ENCODE measurements around the gene RGCC. TPM values are rescaled to one million over a fixed set of nuclear protein-coding genes. Genes with fewer than 3 reads are reported as not detected.

RGCC gene
- total and polyA plus RNA-seq, 8 donors: 93.4 to 196 (median 143) TPM

GRCh38 chr13:41465898-41466320, 8.6 kb downstream of the RGCC start:
- Histone ChIP-seq H3K36me3 (peaks cover 0 to 65% of the 10 kb centered on the region in 2 donors), H3K27me3 (no peaks in the 10 kb centered on the region), H3K4me3 (no peak overlapping the region), H3K27ac (peak overlapping the region; percentile 75 to 83), H3K9me3 (no peaks in the 10 kb centered on the region), H3K4me1 (peaks cover 11 to 51% of the 10 kb centered on the region in 2 donors)
- DNase-seq (no peak), ATAC-seq (no peak)
- intact Hi-C loops (cut with DNase I): no loop called here
- TF ChIP-seq, protein P1, sequence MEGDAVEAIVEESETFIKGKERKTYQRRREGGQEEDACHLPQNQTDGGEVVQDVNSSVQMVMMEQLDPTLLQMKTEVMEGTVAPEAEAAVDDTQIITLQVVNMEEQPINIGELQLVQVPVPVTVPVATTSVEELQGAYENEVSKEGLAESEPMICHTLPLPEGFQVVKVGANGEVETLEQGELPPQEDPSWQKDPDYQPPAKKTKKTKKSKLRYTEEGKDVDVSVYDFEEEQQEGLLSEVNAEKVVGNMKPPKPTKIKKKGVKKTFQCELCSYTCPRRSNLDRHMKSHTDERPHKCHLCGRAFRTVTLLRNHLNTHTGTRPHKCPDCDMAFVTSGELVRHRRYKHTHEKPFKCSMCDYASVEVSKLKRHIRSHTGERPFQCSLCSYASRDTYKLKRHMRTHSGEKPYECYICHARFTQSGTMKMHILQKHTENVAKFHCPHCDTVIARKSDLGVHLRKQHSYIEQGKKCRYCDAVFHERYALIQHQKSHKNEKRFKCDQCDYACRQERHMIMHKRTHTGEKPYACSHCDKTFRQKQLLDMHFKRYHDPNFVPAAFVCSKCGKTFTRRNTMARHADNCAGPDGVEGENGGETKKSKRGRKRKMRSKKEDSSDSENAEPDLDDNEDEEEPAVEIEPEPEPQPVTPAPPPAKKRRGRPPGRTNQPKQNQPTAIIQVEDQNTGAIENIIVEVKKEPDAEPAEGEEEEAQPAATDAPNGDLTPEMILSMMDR (IDR thresholded peaks at IDR 0.05): no peak

GRCh38 chr13:41467425-41467945, 10.1 kb downstream of the RGCC start:
- intact Hi-C loops (cut with DNase I): no loop called here
- Histone ChIP-seq H3K27ac (peak overlapping the region in 1 of 2 donors; percentile 4), H3K4me3 (no peak overlapping the region), H3K36me3 (peaks cover 0 to 70% of the 10 kb centered on the region in 2 donors), H3K9me3 (no peaks in the 10 kb centered on the region), H3K4me1 (peaks cover 11 to 39% of the 10 kb centered on the region in 2 donors), H3K27me3 (no peaks in the 10 kb centered on the region)
- TF ChIP-seq, protein P1 (IDR thresholded peaks at IDR 0.05): no peak
- DNase-seq: no peak
- no peak for ATAC-seq

GRCh38 chr13:41468631-41469030, 11.3 kb downstream of the RGCC start:
- intact Hi-C loops (cut with DNase I): no loop called here
- no peaks in the 10 kb centered on the region for H3K27me3 ChIP-seq
- peak overlapping the region in 1 of 2 donors; percentile 1 for H3K27ac ChIP-seq
- no peaks in the 10 kb centered on the region for H3K9me3 ChIP-seq
- H3K36me3 ChIP-seq: peaks cover 0 to 70% of the 10 kb centered on the region in 2 donors
- DNase-seq: no peak
- no peak for ATAC-seq
- peaks cover 9 to 28% of the 10 kb centered on the region in 2 donors for H3K4me1 ChIP-seq
- TF ChIP-seq, protein P1 (IDR thresholded peaks at IDR 0.05): no peak
- no peak overlapping the region for H3K4me3 ChIP-seq

DNA sequence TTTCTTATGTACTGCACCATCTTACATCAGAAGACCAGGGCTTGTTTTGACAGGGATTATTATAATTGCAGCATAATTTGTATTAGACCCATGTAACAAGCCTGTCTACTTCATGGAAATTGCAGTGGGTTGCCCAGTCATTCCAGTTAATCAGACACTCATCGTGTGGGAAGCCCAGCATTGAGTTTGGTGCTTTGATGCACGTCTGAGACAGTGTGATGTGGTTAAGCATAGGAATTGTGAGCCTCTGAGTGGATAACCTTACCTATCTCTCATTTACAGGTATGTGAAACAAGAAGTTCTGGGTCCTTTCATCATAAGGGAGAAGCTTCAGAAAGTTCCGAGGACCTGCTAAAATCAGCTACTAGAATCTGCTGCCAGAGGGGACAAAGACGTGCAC, 12.8 kb downstream of the RGCC start:
- TF ChIP-seq, protein P1 (IDR thresholded peaks at IDR 0.05): no peak
- Histone ChIP-seq H3K36me3 (peaks cover 0 to 59% of the 10 kb centered on the region in 2 donors), H3K9me3 (peaks cover 0 to 8% of the 10 kb centered on the region in 2 donors), H3K27me3 (no peaks in the 10 kb centered on the region), H3K4me1 (peaks cover 3 to 12% of the 10 kb centered on the region in 2 donors), H3K4me3 (no peak overlapping the region), H3K27ac (no peak overlapping the region)
- DNase-seq (no peak), ATAC-seq (no peak)
- intact Hi-C loops (cut with DNase I): no loop called here

DNA sequence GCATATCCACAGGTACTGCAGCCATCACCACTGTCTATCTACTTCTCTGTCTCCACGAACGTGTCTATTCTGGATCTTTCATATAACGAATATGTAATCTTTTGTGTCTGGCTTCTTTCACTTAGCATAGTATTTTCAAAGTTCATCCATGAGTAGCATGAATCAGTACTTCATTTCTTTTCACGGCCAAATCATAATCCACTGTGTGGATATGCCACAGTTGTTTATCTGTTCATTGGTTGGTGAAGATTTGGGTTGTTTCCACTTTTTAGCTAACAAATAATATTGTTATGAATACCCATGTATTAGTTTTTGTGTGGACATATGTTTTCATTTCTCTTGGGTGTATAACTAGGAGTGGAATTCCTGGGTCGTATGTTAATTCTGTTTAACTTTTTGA, 14.4 kb downstream of the RGCC start:
- DNase-seq: no peak
- intact Hi-C loops (cut with DNase I): no loop called here
- Histone ChIP-seq H3K9me3 (peaks cover 0 to 8% of the 10 kb centered on the region in 2 donors), H3K4me1 (no peaks in the 10 kb centered on the region), H3K4me3 (no peak overlapping the region), H3K27me3 (no peaks in the 10 kb centered on the region), H3K27ac (no peak overlapping the region), H3K36me3 (peaks cover 0 to 59% of the 10 kb centered on the region in 2 donors)
- TF ChIP-seq, protein P1 (IDR thresholded peaks at IDR 0.05): no peak
- no peak for ATAC-seq
